COR-L47 (cell line): Measurements from ENCODE around the gene DPYSL5.
A peak's percentile ranks its signal among the peaks of the same experiment; 100 is the strongest.

Source experiments
- DNase-seq: peaks from one replicate; lab custom pipeline; 2025; lab: John Stamatoyannopoulos, UW

Gene DPYSL5

GRCh38 chr2:26932974-26933373, 85.0 kb downstream of the DPYSL5 start:
- no peak for DNase-seq

- no peak for DNase-seq
Measured at GRCh38 chr2:26933431-26934334, 85.8 kb downstream of the DPYSL5 start.

DNA sequence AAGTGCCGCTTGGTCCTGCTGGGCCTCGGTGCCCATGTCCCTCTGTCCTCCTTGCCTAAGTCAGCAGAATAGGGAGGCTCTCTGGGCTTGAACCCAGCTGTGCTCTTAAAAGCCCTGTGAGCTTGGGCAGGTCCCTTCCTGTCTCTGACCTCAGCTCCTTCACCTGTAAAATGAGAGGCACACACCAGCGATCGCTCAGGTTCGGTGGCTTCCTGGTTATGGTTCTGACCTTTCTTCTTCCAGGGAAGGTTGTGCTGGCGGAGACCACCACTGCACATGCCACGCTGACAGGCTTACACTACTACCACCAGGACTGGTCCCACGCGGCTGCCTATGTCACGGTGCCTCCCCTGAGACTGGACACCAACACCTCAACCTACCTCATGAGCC, 86.4 kb downstream of the DPYSL5 start:
- DNase-seq: no peak

- no peak for DNase-seq
Measured at GRCh38 chr2:26934985-26935384, 87.1 kb downstream of the DPYSL5 start.

- DNase-seq: peak; percentile 13
Measured at GRCh38 chr2:26936855-26937254, 88.9 kb downstream of the DPYSL5 start.

GRCh38 chr2:26938399-26939118, 90.6 kb downstream of the DPYSL5 start:
- DNase-seq: no peak

DNA sequence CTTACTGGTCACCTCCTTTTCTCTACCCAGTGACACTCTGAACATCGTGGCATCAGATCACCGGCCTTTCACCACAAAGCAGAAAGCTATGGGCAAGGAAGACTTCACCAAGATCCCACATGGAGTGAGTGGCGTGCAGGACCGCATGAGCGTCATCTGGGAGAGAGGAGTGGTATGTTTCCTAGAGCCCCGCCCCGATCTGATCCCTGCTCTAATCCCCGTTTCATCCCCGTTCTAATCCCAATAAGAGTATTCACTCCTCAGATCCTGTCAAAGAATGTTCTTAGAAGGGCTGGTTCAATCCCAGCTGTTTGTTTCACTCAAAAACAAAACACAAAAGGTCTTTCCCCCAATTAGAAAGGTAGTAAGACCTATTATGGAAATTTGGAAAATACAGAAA, 92.1 kb downstream of the DPYSL5 start:
- DNase-seq: no peak

GRCh38 chr2:26941486-26941885, 93.6 kb downstream of the DPYSL5 start:
- no peak for DNase-seq

- DNase-seq: peak; percentile 21
Measured at GRCh38 chr2:26942543-26943295, 94.8 kb downstream of the DPYSL5 start.

GRCh38 chr2:26945991-26946750, 98.2 kb downstream of the DPYSL5 start:
- no peak for DNase-seq

DNA sequence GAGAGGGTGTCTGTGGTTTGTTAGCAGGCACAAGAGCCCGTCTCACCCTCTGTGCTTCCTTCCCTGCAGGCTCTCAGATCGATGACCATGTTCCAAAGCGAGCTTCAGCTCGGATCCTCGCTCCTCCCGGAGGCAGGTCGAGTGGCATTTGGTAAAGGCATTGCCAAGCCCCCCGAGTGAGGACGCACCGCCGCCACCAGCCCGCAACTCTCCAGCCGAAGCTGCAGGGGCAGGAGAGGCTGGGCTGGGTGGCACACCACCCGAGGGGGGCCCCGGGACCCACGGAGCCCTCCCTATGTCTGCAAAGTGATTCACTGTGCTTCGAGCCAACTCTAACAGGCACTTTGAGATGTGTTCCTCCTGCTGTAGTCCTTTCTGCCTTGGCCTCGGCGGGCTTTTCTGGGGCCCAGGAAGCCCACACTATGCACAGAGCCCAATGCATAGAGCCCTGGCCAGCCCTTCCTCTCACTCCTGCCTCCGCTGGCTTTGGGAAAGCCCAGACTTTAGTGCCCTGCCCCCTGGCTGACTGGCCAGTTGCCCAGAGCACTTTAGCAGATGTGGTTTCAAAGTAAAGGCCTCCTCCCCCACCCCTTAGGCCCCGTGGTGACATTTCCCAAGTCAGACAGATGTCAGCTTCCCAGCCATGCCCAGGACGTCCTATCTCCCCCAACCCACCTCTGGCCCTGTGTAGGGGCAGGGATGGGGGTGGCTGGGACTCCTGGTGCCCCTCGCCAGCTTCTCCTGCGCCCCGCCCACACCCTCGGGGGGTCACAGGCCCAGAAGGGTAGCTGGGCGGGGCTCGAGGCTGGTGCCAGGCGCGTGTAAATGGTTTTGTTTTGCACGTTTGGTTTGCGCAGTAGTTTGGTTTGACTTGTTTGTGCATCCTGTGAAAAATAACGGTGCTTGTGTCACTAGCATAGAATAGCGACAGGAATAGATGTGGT, 99.2 kb downstream of the DPYSL5 start:
- DNase-seq: no peak

GRCh38 chr2:26948800-26949199, 100.9 kb downstream of the DPYSL5 start:
- DNase-seq: no peak

GRCh38 chr2:26950246-26950645, 102.3 kb downstream of the DPYSL5 start:
- no peak for DNase-seq

GRCh38 chr2:26951236-26951635, 103.3 kb downstream of the DPYSL5 start:
- DNase-seq: no peak

DNA sequence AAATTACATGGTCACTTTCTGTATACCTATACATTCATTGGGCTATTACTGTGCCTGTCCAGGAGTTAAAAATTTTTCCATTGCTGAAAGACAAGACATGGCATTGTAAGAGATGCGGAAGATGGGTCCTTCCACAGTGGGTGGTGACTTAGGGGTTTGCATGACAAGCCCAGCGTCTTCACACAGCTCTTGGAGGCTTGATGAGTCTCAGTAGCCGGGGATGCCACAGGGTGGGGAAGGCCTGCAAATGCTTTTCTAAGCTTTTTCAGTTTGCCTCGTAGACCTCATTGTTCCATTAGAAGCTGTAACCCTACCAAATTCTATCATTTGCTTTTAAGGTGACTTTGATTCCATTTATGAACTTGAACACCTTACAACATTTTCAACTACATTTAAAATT, 104.4 kb downstream of the DPYSL5 start:
- DNase-seq: no peak

GRCh38 chr2:26954135-26954534, 106.2 kb downstream of the DPYSL5 start:
- DNase-seq: no peak

DNA sequence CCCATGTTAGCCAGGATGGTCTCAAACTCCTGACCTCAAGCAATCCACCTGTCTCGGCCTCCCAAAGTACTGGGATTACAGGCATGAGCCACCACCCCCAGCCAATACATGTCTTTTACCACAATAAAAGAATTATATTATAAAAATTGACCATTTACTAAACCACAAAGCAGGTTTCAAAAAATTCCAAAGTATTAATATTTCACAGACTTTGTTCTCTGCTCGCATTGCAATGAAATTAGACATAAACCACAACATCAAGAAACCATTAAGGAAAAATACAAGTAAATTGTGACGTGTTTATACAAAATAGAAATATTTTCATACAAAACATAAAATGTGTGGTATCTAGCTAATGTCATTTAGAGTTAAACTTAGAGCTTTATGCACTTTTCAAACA, 109.1 kb downstream of the DPYSL5 start:
- no peak for DNase-seq

GRCh38 chr2:26957534-26957933, 109.6 kb downstream of the DPYSL5 start:
- DNase-seq: no peak

- DNase-seq: no peak
Measured at GRCh38 chr2:26959331-26959730, 111.4 kb downstream of the DPYSL5 start.

GRCh38 chr2:26964446-26965130, 116.7 kb downstream of the DPYSL5 start:
- DNase-seq: no peak
